H1 (cell line): ENCODE data around the gene ZDHHC8. TPM values are rescaled to one million over a fixed set of nuclear protein-coding genes. Genes with fewer than 3 reads are reported as not detected.
A peak's percentile ranks its signal among the peaks of the same experiment; 100 is the strongest.

ENCODE experiments used
- CTCF ChIA-PET: fragments of 300-600 bp; sonication (Branson Sonifier 250); formaldehyde crosslinking; loops from one replicate; lab custom pipeline; 2021; ENCODE audit not compliant: partially characterized antibody; lab: Charles Lee
- POLR2A ChIA-PET: fragments of 300-600 bp; sonication (Branson Sonifier 250); formaldehyde crosslinking; loops from one replicate; lab custom pipeline; 2021; ENCODE audit warnings: inconsistent platforms; ENCODE audit not compliant: partially characterized antibody; lab: Charles Lee
- DNase-seq, 2 experiments: peaks; one replicate each; pipeline versions ENCODE4 v3.0.0 to v3.0.0-alpha.2; 2010 to 2022; ENCODE audit warnings: low spot score in 2 of 2, low read depth in 1 of 2, mixed read lengths in 1 of 2
- FAIRE-seq: peaks from 2 replicates; lab custom pipeline; 2011; peaks lifted over from hg19 to GRCh38; lab: Jason Lieb, UNC
- H2AFZ ChIP-seq: 2 replicates; pipeline ENCODE4 v1.8.1; 2012; ENCODE audit warnings: low read length, inconsistent platforms
- H2AK5ac ChIP-seq: 2 replicates; pipeline ENCODE4 v1.6.1; 2013; ENCODE audit warnings: low read depth, low read length
- H2BK120ac ChIP-seq: replicated peaks from 2 replicates; pipeline ENCODE3; 2013; ENCODE audit warnings: low read depth, low read length, inconsistent platforms
- H2BK12ac ChIP-seq: 2 replicates; pipeline ENCODE4 v1.6.1; 2013; ENCODE audit warnings: low read depth, low read length
- H2BK15ac ChIP-seq: 2 replicates; pipeline ENCODE4 v1.6.1; 2013; ENCODE audit warnings: low read length
- H2BK20ac ChIP-seq: 2 replicates; pipeline ENCODE4 v1.6.1; 2013; ENCODE audit warnings: low read length
- H2BK5ac ChIP-seq: 2 replicates; pipeline ENCODE4 v1.6.1; 2013; ENCODE audit warnings: low read depth, low read length
- H3K14ac ChIP-seq: 2 replicates; pipeline ENCODE4 v1.6.1; 2013; ENCODE audit warnings: inconsistent platforms; ENCODE audit not compliant: insufficient read length
- H3K18ac ChIP-seq: 2 replicates; pipeline ENCODE4 v1.6.1; 2013; ENCODE audit warnings: low read length; ENCODE audit errors: extremely low read depth
- H3K23ac ChIP-seq: 2 replicates; pipeline ENCODE4 v1.6.1; 2013; ENCODE audit warnings: inconsistent platforms; ENCODE audit not compliant: insufficient read length
- H3K23me2 ChIP-seq: 2 replicates; pipeline ENCODE4 v1.6.1; 2013; ENCODE audit warnings: low read depth, low read length
- H3K27ac ChIP-seq: 2 replicates; pipeline ENCODE4 v1.6.1; 2011; ENCODE audit warnings: low read depth, low read length, inconsistent platforms
- H3K27me3 ChIP-seq, 4 experiments: replicated peaks in 1 of 4; 1 replicate in 1 of 4; 2 replicates in 3 of 4; pipeline versions ENCODE4 v1.6.1 to v1.8.1; 2011 to 2013; ENCODE audit warnings: low read length in 3 of 4, mild to moderate bottlenecking in 3 of 4, inconsistent platforms in 2 of 4, mixed read lengths in 2 of 4, moderate library complexity in 1 of 4; ENCODE audit not compliant: control insufficient read depth in 3 of 4, insufficient read depth in 3 of 4; ENCODE audit errors: extremely low read depth in 1 of 4
- H3K36me3 ChIP-seq, 4 experiments: 2 replicates each; pipeline versions ENCODE4 v1.6.1 to v1.8.1; 2011 to 2013; ENCODE audit warnings: mild to moderate bottlenecking in 4 of 4, low read length in 3 of 4, moderate library complexity in 2 of 4, control low read depth in 1 of 4, inconsistent platforms in 1 of 4; ENCODE audit not compliant: insufficient read depth in 4 of 4, control insufficient read depth in 2 of 4
- H3K4ac ChIP-seq: replicated peaks from 2 replicates; pipeline ENCODE3; 2013; ENCODE audit warnings: low read length, low read depth, mixed read lengths, inconsistent platforms; ENCODE audit not compliant: insufficient read length
- H3K4me1 ChIP-seq, 4 experiments: replicated peaks in 1 of 4; 1 replicate in 1 of 4; 2 replicates in 3 of 4; pipeline versions ENCODE4 v1.6.1 to v1.8.1; 2011 to 2013; ENCODE audit warnings: low read length in 3 of 4, inconsistent platforms in 2 of 4, mixed read lengths in 1 of 4; ENCODE audit not compliant: insufficient read depth in 4 of 4, control insufficient read depth in 3 of 4
- H3K4me2 ChIP-seq, 2 experiments: 2 replicates each; pipeline versions ENCODE4 v1.6.1 to v1.8.1; 2011 to 2013; ENCODE audit warnings: low read depth in 2 of 2, low read length in 2 of 2, control low read depth in 1 of 2, inconsistent platforms in 1 of 2, mild to moderate bottlenecking in 1 of 2; ENCODE audit not compliant: insufficient read depth in 1 of 2
- H3K4me3 ChIP-seq, 4 experiments: fragments of 200-600, 300-600 bp in 1 of 4; sonication (generic), shearing (Covaris generic), sonication (Bioruptor Twin) in 1 of 4; 2 replicates each; pipeline versions ENCODE4 v1.5.1 to v1.8.1; 2011 to 2016; ENCODE audit warnings: low read length in 4 of 4, low read depth in 3 of 4, control low read depth in 2 of 4, inconsistent platforms in 2 of 4, mild to moderate bottlenecking in 2 of 4, mixed read lengths in 1 of 4, moderate library complexity in 1 of 4; ENCODE audit not compliant: insufficient read depth in 2 of 4; ENCODE audit errors: extremely low read depth in 1 of 4
- H3K56ac ChIP-seq: replicated peaks from 2 replicates; pipeline ENCODE3; 2013; ENCODE audit warnings: low read depth, mild to moderate bottlenecking, mixed read lengths, low read length, inconsistent platforms; ENCODE audit not compliant: insufficient read length
- H3K79me1 ChIP-seq: 2 replicates; pipeline ENCODE4 v1.6.1; 2013; ENCODE audit warnings: low read depth, low read length, control low read depth
- H3K79me2 ChIP-seq, 2 experiments: 2 replicates each; pipeline versions ENCODE4 v1.6.1 to v1.8.1; 2012 to 2013; ENCODE audit warnings: low read length in 2 of 2, mild to moderate bottlenecking in 2 of 2, inconsistent platforms in 1 of 2; ENCODE audit not compliant: insufficient read depth in 2 of 2, control insufficient read depth in 1 of 2
- H3K9ac ChIP-seq, 4 experiments: replicated peaks in 1 of 4; 1 replicate in 1 of 4; 2 replicates in 3 of 4; pipeline versions ENCODE4 v1.6.1 to v1.8.1; 2011 to 2013; ENCODE audit warnings: low read depth in 3 of 4, low read length in 3 of 4, control low read depth in 2 of 4, mild to moderate bottlenecking in 2 of 4, moderate library complexity in 2 of 4, inconsistent platforms in 1 of 4; ENCODE audit errors: extremely low read depth in 1 of 4
- H3K9me3 ChIP-seq, 2 experiments: 2 replicates each; pipeline versions ENCODE4 v1.6.1 to v1.8.1; 2012 to 2013; ENCODE audit warnings: mild to moderate bottlenecking in 2 of 2, moderate library complexity in 2 of 2, control low read depth in 1 of 2, inconsistent platforms in 1 of 2, low read depth in 1 of 2, low read length in 1 of 2, mixed read lengths in 1 of 2; ENCODE audit not compliant: insufficient read depth in 2 of 2
- H4K20me1 ChIP-seq, 2 experiments: replicated peaks in 1 of 2; 2 replicates each; pipeline versions ENCODE3 to v1.8.1; 2011 to 2013; ENCODE audit warnings: inconsistent platforms in 2 of 2, low read length in 2 of 2, mild to moderate bottlenecking in 1 of 2; ENCODE audit not compliant: insufficient read depth in 2 of 2, control insufficient read depth in 1 of 2
- H4K5ac ChIP-seq: 2 replicates; pipeline ENCODE4 v1.6.1; 2013; ENCODE audit warnings: low read length, low read depth, mixed read lengths, inconsistent platforms; ENCODE audit not compliant: insufficient read length
- H4K8ac ChIP-seq: 2 replicates; pipeline ENCODE4 v1.8.0; 2013; ENCODE audit warnings: mild to moderate bottlenecking, moderate library complexity, low read length, inconsistent platforms; ENCODE audit not compliant: insufficient read depth; ENCODE audit errors: extremely low read depth
- H4K91ac ChIP-seq: replicated peaks from 2 replicates; pipeline ENCODE3; 2013; ENCODE audit warnings: low read length, mixed read lengths, inconsistent platforms; ENCODE audit not compliant: insufficient read length
- WGBS, 2 experiments: shearing (Covaris generic) in 1 of 2; methylation state at CpG; one replicate each; pipeline versions ENCODE4 v1.1.6 to v1.1.7; 2013 to 2015; ENCODE audit warnings: low lambda C conversion rate in 2 of 2, mixed read lengths in 2 of 2, inconsistent platforms in 1 of 2, low coverage in 1 of 2, missing lambda C conversion rate in 1 of 2; ENCODE audit not compliant: insufficient replicate concordance in 2 of 2, insufficient coverage in 1 of 2, insufficient read length in 1 of 2; ENCODE audit errors: extremely low coverage in 1 of 2, missing lambda C conversion rate in 1 of 2; 5-methylcytosine and 5-hydroxymethylcytosine counted together
- polyA plus RNA-seq, 7 experiments: library from polyadenylated mRNA; depleted of rRNA in 3 of 7; stranded (reverse) in 5 of 7; unstranded in 2 of 7; fragments of >200 nt in 5 of 7; fragments of 200-250 nt in 2 of 7; gene quantifications; 1 replicate in 5 of 7; 2 replicates in 1 of 7; 4 replicates in 1 of 7; pipeline versions ENCODE4 v1.2.1 to v1.2.3, GENCODE V29; 2011 to 2013; ENCODE audit warnings: missing spikeins in 2 of 7, mixed read lengths in 2 of 7
- total RNA-seq: library from RNA; stranded (reverse); fragmentation: NEBNext Ultra II Directional; extraction: Animal tissue kit (Norgen Biotek cat#: 25700); gene quantifications from 2 replicates; pipeline ENCODE4 v1.2.1, GENCODE V29; 2021

The ZDHHC8 gene
- total and polyA plus RNA-seq, 2 of the 8 experiments (the other 6 are each of a cell fraction or from before 2014, with no cell fraction given), result 18.6 to 65.6 TPM

DNA sequence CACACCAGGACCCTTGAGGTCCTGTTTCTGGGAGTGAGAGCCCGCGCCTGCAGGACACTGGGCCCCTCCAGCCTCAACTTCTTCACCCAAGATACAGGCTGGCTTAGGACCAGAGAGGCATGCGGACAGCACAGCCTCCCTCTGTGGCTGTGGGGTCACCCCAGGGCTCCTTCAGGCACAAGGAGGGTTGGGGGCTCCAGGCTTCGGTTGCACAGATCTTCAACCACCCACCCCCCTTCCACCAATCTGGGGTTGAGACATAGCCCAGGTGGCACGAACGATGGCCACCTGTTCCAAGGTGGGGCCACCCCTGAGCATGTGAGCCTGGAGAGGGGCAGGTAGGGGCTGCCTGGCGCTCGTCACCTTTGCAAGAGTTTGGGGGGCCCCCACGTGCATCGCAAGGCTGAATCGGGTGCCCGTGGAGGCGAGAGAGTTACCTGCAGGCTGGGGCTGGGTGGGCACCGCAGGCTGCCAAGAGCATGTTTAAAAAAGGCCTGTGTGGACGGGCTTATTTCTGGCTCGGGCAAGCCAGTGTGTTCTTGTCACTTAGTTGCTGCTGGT lies 1.2 kb downstream of the ZDHHC8 start:
- no peak overlapping the region for H3K9ac ChIP-seq
- no peak overlapping the region; the same call in 1 of the 2 replicates for H4K8ac ChIP-seq

More for the DNA sequence above, 1.2 kb downstream of the ZDHHC8 start:
- no peak overlapping the region for H4K91ac ChIP-seq
- H3K27me3 ChIP-seq, result no peaks in the 10 kb centered on the region; a peak in 2 of 7 replicates
- no peak overlapping the region for H3K56ac ChIP-seq
- peaks cover 0 to 5% (median 1%) of the 10 kb centered on the region in 4 experiments; a peak in 3 of 8 replicates for H3K36me3 ChIP-seq
- H3K4me1 ChIP-seq, result peaks cover 0 to 12% (median 7%) of the 10 kb centered on the region in 4 experiments; a peak in 4 of 7 replicates
- H2BK5ac ChIP-seq, result no peak overlapping the region
- FAIRE-seq (no peak), DNase-seq (no peak)
- H3K18ac ChIP-seq, result no peak overlapping the region
- 93% methylated on average over 16 of the region's 16 CpGs; no CpG with 5 or more reads in 1 of the 2 experiments for WGBS, 2 experiments
- H3K4me2 ChIP-seq, result peak overlapping the region; percentile 68 to 82
- no peak overlapping the region for H2BK20ac ChIP-seq
- H4K5ac ChIP-seq, result no peak overlapping the region
- H2BK12ac ChIP-seq, result no peak overlapping the region
- H3K23me2 ChIP-seq, result peaks cover 7% of the 10 kb centered on the region; the same call in 1 of the 2 replicates
- no peak overlapping the region for H3K23ac ChIP-seq
- POLR2A ChIA-PET, result interaction anchor here (10.1 kb wide), 1 partner anchor 6 kb away, joined by 104 read pairs; no protein-coding TSS in a partner anchor
- H3K14ac ChIP-seq, result no peak overlapping the region
- H2BK120ac ChIP-seq, result no peak overlapping the region
- H3K9me3 ChIP-seq, result no peaks in the 10 kb centered on the region
- H2BK15ac ChIP-seq, result no peak overlapping the region
- H3K79me2 ChIP-seq, result peaks cover 0 to 21% of the 10 kb centered on the region in 2 experiments; a peak in 3 of 4 replicates
- H3K27ac ChIP-seq, result no peak overlapping the region
- CTCF ChIA-PET, result no interaction called here
- H4K20me1 ChIP-seq, result peaks cover 17 to 26% of the 10 kb centered on the region in 2 experiments
- peak overlapping the region; percentile 85 for H3K4ac ChIP-seq
- H3K79me1 ChIP-seq, result peaks cover 15% of the 10 kb centered on the region
- peak overlapping the region; percentile 71; the same call in 1 of the 2 replicates for H2AK5ac ChIP-seq
- no peak overlapping the region for H2AFZ ChIP-seq
- H3K4me3 ChIP-seq, result peak overlapping the region; percentile 53 to 70 (median 58); a peak in 7 of 8 replicates
